ENCODE measurements around the gene CDH4.

CDH4 gene

DNA sequence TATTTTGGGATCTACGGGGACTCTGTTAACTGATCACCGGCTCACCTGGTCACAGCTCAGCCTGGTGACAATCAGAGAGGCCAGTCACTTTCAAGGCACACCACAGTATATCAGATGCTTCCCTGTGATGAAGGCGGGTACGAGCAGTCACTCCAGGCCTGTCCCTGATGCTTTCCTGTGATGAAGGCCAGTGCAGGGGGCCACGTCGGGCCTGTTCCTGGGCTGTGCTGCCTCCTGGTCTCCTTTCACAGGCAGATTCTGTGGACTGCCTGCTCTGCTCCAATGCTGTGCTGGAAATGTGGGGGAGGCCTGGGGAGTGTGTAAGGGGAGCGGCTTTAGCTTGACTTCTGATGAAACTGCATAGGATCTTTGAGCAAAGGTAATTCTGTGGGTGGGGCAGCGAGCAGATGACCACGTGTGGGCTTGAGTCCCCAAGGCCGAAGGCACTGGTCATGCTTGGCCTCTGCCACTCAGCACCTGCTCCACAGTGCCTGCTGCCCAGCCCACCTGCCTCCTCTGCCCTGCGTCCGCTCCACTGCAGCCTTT lies 441.1 kb downstream of the CDH4 start:
- DNase-seq (ENCODE audit: low spot score), result no peak

DNA sequence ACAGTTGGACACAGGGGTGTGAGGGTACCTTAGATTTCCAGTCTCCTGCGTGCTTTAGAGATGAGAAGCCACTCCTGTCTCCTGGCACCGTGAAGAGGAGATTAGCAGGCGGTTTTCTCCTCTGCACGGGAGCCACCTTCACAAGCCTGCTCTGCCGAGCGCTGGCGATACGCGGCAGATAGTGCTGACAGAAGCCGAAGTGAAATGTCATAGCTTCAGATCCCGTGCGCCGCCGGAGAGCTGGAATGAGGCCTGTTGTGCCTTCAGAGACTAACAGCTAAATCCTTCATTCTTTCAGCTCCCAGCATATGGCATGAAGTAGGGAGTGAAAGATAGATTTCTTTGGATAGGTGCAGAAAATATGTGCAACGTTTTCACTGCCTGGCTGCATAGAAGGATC lies 442.6 kb downstream of the CDH4 start:
- DNase-seq (ENCODE audit: low spot score), result no peak

DNA sequence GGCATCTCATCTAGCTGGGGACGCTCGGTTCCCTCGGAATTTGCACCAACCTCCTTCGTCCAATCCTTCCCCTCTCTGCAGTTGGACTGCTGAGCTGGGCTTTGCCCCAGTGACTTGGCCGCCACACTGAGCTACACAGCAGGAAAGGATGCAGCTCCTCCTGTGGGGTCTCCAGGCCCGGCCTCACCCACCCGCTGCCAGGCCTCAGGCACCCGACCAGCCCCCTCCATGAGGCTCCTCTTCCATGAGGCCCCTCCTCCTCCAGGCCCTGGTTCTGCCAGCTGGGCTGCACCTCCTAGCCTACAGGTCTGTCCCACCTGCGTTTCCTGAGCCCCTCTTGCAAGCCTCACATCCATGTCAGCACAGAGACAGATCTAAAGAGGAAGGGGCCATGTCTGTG lies 443.7 kb downstream of the CDH4 start:
- DNase-seq (ENCODE audit: low spot score), result no peak

DNA sequence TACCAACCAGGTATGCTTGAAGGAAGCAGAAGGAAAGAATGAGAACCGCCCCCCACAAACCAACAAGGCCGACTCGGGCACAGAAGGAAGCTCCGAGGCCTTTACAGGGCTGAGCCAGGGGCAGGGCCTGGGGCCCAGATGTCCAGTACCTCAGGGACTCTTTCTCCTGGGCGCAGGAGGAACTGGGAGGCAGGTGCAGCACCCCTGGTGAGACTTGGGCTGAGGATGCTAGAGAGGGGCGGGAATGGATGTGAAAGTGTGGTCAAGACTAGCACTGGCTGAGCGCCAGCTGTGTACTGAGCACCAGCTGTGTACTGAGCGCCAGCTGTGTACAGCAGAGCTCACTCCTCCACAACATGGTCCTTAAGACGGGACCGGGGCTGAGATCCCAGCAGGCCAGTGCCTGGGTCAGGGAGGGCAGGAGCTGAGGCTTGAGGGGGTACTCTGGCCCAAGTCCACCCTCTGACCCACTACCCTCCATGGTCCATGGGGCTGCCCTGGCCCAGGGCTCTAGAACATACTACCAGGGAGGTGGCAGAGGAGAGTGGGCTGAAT lies 444.2 kb downstream of the CDH4 start:
- no peak for DNase-seq (ENCODE audit: low spot score)

DNA sequence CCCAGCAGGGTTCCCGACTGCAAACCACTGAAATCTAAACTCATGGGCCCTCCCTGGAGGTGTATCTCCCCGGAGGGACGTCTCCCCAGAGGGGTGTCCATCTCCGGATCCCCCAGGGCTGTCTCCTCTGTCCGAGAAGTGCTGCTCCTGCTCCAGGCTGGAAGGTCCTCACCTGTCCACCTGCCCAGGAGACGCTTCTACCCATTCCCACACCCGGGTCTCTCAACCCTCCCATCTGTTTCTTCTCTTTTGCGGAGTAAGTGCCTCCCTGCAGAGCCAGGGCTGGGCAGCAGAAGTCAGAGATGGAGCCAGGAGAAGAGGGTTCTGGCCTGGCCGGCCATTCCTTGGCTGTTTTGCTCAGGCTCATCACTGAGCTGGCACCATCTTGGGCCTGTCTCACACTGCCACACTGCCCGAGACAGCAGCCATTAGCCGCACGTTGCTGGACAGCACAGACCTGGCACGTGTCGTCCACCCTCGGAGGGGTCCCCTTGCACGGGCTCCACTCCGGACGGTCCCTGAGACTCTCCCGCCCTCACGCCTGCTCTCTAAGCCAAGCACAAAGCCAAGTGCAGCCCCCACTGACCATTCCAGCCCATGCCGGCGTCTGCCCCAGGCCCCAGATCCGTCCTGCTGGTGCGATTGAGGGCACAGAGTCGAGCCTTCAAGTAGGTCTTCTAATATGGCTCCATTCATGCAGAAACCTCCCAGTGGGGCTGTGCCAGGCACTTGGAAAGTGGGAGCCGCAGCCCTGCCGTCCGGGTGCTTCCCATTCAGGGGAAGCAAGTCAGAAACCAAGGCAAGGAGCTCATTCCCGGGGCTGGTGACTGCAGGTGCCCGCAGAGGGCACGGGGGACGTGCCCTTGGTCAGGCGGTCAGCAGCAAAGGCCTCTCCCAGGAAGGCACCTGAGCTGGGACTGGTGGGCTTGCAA lies 445.9 kb downstream of the CDH4 start:
- DNase-seq (ENCODE audit: low spot score), result no peak

DNA sequence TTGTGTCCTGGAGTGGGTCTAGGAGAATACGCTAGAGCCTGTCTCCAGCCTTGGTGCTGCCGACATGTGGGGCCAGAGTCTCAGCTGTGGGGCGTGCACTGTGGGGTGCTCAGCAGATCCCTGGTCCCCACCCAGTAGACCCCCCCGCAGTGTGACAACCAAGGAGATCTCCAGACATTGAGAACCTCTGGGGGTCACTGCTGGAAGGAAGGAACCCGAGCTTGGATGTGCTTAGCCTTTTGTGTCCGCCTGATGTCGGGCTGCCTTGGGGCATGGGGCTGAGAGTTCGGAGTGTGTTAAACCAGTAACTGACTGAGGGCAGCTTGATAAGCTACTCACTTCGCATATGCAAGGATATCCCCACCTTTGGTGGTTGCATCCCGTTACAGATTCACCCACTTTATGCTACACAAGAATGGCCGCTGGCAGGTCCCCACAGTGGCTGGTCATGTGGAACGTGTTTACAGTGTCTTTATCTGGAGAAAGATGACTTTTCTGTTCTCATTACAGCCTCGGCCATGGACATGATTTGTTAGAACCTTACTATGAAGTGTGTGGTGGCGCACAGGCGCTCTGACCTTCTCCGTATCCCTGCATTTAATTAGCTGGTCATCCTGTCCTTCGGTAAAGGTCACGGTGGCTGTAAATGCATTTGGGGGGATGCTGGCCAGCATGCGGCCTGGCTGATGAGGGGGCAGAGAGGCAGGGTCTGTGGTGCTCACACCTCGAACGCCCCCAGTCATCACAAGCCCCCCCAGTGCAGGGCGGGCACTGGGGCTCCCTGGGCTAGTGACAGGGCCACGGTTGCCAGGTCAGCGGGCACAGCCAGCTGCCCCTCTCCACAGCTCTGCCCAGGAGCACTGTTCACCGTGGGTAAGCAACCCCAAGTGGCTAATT lies 446.8 kb downstream of the CDH4 start:
- no peak for DNase-seq (ENCODE audit: low spot score)

DNA sequence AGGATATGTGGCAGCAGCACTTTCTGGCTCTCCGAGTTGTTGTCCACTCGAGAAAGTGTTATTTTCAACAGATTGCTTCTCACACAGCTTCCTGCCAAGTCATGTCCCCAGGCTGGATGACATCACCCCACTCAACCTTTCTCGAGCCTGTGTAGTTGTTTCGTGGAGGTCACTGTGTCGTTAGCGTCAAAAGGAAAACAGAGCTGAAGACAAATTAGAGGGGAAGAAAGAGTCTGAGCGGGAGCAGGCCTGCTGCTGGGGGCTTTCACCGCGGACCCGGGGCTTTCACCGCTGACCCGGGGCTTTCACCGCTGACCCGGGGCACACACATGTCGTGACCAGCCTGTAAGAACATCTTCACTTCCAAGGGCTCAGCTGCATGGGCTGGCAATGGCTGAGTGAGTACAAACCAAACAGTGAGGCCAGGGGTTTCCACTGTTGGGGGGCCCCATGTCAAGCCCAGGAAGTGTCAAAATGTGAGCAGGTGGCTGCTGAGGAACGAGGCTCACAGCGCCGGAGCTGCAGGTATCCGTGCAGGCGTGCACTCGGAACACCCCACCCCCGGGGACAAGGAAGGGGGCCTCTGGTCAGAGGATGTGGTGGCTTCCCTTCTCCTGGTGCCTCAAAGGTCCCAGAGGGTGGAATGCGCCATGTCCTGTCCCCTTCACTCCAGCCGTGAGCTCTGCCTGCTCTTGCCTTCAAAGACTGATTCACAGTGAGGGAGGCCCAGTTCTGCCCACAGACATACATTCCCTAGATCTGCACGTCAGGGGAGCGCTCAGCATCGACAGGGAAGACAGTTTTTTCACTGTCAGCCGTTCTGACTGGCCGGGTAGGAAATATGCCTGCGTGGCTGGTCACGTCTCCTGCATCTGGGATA lies 447.7 kb downstream of the CDH4 start:
- no peak for DNase-seq (ENCODE audit: low spot score)

DNA sequence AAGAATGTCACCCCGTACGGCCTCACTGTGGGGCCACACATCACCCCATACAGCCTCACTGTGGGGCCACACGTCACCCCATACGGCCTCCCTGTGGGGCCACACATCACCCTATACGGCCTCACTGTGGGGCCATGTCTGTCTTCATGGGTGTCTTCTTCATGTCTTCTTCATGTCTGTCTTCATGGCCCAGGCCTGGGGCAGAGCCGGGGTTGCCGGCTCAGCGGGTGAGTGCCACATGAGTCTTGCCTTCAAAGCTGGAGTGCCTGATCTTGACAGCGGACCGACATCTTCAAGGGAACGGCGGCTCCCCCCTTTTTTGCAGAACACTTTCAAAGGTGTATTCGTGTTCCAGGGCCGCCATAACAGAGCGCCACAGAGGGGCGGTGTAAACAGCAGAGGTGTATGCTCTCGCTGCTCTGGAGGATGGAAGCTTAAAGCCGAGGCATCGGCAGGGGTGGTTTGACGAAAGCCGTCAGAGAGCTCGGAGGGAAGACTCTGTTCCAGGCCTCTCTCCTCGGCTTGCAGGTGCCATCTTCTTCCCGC lies 448.6 kb downstream of the CDH4 start:
- no peak for DNase-seq (ENCODE audit: low spot score)

DNA sequence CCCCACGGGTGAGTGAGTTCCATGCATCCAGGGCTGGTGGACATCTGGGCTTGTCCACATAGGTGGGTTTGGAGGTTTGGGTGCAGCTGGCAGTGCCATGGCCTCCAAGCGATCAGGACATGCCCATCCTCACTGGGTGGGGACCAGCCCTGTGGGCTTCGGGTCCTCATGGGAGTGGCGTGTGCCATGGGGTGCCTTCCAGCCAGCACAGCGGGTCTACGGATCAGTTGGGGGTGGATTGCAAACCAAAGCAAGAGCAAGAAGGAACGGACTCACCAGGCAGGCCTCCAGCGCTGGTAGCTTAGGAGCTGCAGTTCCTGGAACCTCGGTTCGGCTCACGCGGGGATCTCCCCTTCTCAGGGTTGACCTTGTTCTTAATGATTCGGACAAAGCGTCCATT lies 449.3 kb downstream of the CDH4 start:
- no peak for DNase-seq (ENCODE audit: low spot score)

DNA sequence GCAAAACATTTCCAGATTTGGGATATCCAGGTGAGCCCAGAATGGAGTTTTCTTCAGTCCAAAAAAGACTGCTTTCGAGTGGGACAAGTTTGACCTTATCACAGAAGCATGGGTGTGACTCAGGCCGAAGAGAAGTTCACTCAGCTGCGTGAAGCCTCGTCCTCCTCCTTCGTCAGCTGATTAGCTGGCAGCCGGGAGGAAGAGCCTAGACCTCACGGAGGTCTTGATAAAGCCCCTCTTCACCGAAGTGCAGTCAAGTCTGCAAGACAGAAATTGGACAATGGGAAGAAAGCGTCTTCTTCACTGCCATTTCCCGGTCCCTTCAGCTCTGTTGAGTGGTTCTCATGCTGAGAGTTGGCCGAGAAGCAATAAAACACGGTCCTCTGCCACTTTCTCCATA lies 449.7 kb downstream of the CDH4 start:
- no peak for DNase-seq (ENCODE audit: low spot score)

DNA sequence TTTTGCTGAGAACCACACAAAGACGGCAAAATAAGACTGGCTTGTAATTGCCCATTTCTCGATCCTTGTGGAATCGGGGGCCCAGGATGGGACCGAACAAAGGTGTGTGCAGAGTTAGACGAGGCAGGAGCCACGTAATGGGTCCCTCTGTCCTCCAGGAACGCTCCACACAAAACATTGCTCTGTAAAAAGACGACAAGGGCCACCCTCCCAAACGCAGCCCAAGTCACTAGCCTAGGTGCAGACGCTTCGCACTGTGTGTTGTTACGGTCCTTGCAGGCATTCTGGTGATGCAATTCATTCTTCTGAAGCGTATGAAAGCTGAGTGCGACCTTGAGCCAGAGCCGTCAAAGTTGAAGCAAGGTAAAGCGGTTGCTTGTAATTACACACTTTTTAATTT lies 450.2 kb downstream of the CDH4 start:
- no peak for DNase-seq (ENCODE audit: low spot score)

DNA sequence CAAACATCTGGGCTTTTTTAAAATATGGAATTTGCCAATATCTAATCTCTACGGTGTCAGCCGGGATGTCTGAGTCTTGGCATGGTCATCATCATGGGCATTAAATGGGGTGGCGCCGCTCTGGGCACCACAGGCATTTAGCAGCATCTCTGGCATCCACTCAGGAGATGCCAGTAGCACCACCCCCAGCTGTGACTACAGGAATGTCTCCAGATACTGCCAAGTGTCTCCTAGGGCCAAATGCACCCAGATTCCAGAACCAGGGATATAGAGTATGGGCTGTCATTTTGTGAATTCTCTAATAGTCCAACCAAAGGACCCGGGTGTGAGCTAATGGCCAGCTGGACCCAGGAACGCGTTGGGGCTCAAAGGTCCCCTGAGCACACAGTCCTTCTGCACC lies 452.6 kb downstream of the CDH4 start:
- DNase-seq (ENCODE audit: low spot score), result no peak

DNA sequence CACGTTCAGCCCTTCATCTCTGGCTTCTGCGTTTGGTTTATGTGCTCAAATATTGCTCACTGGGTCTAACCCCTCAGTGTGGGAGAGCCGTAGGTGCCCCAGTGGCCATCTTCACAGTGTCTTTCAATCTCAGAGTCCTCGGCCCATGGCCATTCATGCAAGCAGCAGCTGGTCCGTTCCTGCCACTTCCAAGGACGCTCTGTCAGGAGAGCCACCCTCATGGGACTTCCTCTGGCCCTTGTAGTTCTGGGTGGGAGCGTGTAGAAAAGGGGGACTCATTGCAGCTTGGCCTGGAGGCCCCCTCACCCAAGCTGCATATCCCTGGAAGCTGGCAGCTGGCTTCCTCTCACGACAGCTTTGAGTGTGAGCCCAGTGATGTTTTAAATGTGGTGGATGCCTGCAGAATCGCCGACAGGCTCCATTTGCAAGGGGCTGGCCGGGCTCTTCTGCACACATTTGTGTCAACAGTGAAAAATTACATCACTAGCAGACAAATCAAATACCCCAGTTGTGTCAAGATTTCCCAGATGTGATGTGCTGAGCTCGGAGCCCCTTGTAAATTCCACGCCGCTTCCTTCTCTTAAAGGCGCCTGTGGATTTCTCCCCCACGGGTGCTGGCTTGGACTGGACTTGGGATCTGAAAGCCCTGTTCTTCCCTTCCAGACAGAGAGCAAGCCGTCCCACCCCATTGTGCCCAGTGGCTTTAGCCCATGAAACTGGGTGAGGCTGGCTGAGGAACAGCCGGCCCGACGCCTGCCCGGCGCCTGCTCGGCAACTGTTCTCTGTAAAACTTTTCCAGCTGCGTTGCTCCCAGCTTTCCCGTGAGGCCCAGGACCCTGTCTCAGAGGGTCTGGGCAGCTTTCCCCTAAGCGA lies 453.6 kb downstream of the CDH4 start:
- no peak for DNase-seq (ENCODE audit: low spot score)

DNA sequence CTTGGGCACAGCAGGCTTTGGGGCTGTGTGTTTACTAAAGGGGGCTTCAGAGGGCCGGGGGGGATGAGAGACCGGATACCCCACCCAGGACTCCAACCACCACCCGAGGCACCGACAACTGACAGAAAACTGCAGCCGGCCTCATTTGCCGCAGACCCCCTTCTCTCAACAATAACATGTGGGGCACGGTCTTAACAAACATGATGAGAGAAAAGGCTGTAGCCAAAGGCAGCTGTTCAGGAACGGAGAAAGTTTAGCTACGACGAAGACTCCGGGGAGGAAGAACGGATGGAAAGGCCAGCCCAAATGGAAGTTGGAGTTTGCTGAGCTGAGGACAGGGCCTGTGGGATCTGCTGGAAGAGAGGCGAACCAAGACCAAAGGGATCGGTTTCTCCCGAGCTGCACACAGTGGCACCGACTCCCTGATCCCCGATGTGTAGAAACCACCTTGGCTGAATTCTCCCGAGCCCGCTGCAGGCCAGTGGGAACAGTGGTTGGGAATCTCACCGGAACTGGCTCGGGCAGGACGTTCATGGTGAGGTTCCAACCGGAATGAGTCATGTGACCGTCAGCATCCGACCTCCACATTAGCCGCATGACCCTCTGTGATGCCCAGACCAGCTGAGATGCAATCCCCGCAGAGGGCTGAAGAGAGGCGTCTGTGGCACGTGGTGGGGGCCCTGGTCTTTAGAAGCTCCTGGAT lies 454.3 kb downstream of the CDH4 start:
- no peak for DNase-seq (ENCODE audit: low spot score)

DNA sequence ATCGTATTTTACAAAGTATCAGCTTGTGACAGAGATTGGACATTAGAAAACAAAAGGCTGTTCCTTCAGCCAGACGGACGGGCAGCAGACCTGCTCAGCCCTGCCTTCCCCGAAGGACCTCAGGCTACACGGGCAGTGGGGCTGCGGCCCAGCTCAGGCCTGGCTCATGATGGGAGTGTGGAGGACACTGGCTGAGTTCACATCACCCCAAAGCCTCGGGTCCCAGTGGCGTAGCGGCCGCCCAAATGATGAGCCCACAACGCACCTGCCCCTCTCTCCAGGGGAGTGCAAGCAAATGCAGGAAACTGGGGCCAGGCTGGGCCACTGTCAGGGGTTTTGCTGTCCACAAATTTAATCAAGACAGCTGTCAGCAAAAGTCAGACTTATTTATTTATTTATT lies 456.8 kb downstream of the CDH4 start:
- no peak for DNase-seq (ENCODE audit: low spot score)

DNA sequence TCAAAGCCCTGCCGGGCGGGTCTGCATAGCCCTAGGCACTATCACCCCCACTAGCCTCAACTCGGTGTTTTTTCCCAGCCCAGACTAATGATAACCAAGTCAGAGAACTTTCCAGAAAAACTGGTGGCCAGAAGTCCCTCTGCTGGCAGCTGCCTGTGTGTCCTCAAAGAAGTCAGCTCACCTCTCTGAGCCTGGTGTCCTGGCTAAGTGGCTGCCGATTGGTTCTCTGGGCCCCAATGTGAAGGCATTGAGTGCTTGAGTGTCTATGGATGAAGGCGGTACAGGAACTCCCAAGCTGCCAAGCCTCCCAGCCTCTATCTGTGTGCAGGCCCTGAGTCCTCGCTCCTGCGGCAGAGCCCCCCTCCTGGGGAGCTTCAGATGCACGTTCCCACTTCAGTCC lies 458.0 kb downstream of the CDH4 start:
- no peak for DNase-seq (ENCODE audit: low spot score)

DNA sequence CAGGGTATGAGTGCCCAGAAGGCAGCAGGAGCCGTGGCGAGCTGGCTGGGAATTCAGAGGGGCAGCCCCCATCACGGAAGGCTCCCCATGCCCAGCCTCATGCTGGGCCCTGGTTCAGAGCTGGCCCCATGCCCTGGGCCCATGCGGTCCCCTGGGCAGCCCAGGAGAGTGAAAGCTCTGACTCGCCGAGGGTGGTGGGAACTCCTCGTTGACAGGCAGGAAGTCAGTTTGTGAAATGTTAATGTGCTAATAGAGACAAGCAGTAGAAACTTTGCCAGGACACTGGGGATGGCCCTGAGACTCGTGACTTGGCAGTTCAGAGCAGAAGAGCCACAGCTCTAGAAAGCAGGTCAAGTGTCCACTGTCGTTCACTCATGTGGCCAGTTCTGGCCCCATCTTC lies 460.6 kb downstream of the CDH4 start:
- no peak for DNase-seq (ENCODE audit: low spot score)

DNA sequence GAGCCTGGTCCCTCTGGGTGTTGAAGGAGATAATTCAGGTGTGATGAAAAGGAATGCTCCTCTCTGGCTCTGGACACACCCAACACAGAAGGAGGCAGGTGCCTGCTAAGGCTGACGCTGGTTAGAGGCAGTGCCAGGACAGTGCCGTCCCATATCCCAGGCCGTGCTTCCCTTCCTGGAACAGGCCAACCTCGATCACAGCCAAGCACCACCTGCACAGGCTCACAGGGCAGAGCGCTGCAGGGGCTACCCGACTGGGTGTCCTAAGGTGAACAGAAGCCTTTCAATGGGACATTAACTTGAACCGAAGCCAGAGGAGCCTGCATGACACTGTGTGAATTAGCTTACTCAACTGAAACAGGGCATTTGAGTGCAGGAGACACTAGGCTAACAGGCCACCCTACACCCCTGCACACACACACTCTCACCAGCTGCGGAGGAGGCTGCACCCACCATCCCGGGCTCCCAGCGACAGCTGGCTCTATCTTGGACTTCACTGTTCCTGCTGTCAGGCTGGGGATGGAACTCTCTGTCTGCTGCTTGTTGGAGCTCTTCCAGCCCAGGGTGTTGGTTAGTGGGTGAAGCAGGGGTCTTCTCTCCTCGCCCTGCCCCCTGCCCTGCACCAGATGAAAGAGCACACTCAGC lies 466.4 kb downstream of the CDH4 start:
- DNase-seq (ENCODE audit: low spot score), result no peak
